GM18511 (cell line): ENCODE results near the gene SHKBP1.
"Not testable (repeated sequence)": the region's sequence is repeated elsewhere in the genome, so short reads cannot be mapped to it uniquely, and the experiment has no call there.

ENCODE experiments used
- ATAC-seq: cut with Tn5 transposase; IDR thresholded peaks from one replicate; pipeline ENCODE4 v1.9.1; 2021; ENCODE audit warnings: mild to moderate bottlenecking, moderate library complexity; ENCODE audit not compliant: unreplicated experiment

SHKBP1 gene

GRCh38 chr19:40584007-40584406 lies 7.3 kb downstream of the SHKBP1 start:
- no peak for ATAC-seq

DNA sequence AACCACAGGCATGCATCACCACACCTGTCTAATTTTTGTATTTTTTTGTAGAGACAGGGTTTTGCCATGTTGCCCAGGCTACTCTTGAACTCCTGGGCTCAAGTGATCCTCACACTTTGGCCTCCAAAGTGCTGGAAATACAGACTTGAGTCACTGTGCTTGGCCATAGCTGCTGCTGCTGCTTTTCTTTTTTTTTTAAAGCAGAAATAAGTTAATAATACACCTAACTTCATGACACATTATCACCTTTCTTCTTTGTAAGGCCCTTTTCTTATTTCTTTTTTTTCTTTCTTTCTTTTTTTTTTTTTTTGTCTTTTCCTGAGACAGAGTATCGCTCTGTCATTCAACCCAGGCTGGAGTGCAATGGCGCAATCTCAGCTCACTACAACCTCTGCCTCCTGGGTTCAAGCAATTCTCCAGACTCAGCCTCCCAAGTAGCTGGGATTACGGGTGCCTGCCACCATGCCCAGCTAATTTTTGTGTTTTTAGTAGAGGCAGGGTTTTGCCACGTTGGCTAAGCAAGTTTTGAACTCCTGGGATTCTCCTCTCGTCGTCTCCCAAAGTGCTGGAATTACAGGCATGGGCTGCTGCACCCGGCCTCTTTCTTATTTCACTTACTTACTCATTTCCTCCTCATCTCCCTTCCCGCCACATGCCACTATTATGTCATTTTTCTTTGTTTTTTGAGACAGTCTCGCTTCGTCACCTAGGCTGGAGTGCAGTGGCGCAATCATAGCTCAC lies 8.7 kb downstream of the SHKBP1 start:
- ATAC-seq = no peak

DNA sequence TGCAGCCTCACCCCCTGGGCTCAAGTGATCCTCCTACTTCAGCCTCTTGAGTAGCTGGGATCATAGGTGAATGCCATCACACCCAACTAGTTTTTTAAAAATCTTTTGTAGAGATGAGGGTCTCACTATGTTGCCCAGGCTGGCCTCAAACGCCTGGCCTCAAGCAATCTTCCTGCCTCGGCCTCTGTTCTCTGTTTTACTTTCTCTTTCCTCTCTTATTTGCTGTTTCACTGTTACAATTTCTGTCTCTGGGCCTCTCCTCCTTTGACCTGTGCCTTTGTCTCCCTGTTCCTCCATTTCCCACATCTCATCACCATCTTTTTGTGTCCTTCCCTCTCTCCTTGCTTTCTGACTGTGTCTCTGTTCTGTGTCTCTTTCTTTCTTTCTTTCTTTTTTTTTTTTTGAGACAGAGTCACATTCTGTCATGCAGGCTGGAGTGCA lies 9.3 kb downstream of the SHKBP1 start:
- ATAC-seq = no peak

DNA sequence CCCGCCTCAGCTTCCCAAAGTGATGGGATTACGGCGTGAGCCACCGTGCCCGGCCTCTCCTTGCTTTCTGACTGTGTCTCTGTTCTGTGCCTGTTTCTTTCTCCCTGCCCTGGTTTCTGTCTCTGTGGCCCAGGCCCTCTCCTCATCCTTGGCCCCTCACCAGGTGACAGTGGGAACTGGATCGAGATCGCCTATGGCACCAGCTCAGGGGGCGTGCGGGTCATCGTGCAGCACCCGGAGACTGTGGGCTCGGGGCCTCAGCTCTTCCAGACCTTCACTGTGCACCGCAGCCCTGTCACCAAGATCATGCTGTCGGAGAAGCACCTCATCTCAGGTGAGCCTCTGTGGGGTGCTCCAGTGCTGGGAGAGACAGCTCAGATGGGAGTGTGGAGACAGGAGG lies 9.9 kb downstream of the SHKBP1 start:
- ATAC-seq = no peak

DNA sequence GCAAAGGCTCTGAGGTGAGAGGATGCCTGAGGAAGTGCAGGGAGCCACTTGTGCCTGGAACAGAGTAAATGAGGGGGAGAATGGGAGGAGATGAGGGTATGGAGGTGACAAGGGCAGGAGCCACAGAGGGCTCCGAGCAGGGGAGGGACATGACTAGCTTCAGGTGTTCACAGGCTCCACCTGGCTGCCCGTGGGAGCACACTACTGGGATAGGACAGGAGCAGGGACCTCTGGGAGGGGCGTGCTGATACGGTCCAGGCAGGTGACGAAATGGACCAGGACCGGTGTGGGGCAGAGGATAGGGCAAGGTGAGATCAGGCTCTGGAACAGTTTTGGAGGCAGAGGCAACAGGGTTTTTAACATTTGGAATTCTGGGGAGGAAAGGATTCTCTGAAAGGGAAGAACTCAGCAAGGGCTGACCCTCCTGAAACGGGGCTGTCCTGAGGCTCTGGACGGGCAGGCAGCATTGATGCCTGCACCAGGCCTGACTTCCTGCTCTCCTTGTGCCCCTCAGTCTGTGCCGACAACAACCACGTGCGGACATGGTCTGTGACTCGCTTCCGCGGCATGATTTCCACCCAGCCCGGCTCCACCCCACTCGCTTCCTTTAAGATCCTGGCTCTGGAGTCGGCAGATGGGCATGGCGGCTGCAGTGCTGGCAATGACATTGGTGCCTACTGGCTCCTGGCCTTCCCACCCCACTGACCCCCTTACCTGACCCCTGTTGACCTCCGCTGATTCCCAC lies 11.6 kb downstream of the SHKBP1 start:
- no peak for ATAC-seq

DNA sequence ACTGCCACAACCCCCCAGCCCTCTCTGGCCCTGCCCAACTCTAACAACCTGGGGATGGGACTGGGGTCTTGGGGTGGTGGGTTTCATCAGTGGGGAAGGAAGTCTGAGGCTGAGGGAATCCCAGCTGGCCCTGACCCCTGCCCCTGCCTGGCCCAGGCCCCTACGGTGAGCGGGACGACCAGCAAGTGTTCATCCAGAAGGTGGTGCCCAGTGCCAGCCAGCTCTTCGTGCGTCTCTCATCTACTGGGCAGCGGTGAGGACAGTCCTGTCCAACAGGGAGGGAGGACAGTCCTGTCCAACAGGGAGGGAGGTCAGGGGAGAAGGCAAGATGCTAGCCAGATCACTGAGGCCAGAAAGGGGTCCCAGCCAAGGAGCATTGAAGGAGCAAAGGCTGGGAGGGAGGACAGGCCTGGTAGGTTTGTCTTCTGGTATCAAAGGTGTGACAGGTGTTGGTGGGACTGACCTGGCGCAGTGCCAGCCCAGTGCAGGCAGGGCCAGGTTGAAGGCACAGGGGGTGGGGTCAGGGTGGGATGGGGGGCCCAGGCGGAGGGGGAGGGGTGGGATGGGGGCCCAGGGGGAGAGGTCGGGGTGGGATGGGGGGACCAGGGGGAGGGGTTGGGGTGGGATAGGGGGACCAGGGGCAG lies 12.4 kb downstream of the SHKBP1 start:
- ATAC-seq = no peak

- no peak for ATAC-seq
Observed at GRCh38 chr19:40589591-40590429, 13.1 kb downstream of the SHKBP1 start.

GRCh38 chr19:40590464-40591265 lies 14.0 kb downstream of the SHKBP1 start:
- no peak for ATAC-seq

GRCh38 chr19:40591724-40592123 lies 15.1 kb downstream of the SHKBP1 start:
- ATAC-seq = not testable (repeated sequence)

GRCh38 chr19:40592170-40592569 lies 15.5 kb downstream of the SHKBP1 start:
- ATAC-seq = no peak

- ATAC-seq = no peak
Observed at GRCh38 chr19:40594255-40594654, 17.6 kb downstream of the SHKBP1 start.

- ATAC-seq = no peak
Observed at GRCh38 chr19:40594657-40595091, 18.0 kb downstream of the SHKBP1 start.

DNA sequence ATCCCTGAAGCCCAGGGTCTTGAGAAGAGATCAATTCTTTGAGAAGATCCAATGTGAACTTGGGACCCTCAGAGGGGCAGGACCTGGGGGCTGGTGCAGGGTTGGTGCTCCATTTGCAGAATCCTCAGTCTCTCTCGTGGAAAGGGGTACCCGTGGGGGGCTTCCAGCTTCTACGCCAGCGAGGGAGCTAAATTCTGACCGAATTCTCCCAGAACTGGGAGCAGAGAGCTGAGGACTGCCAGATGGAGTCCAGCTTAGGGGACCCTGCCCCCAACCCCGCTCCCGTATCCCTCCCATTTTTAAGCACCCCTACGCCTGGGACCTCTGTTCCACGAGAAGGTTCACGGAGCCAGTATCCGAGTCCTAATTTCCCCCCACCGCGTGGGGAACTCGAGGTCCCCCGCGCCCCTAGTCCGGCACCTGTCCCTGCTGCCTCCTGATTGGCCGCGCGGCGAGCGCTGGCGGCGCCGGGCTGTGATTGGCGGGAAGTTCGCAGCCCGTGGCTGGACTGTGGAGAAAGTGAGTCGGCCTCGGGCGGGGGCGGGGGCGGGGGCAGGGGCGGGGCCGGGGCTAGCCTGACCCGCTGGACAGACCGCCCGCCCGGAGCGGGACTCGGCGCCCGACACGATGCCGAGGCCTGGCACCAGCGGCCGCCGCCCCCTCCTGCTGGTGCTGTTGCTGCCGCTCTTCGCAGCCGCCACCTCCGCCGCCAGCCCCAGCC lies 20.1 kb downstream of the SHKBP1 start:
- ATAC-seq = no peak

- no peak for ATAC-seq
Observed at GRCh38 chr19:40597329-40597838, 20.7 kb downstream of the SHKBP1 start.

DNA sequence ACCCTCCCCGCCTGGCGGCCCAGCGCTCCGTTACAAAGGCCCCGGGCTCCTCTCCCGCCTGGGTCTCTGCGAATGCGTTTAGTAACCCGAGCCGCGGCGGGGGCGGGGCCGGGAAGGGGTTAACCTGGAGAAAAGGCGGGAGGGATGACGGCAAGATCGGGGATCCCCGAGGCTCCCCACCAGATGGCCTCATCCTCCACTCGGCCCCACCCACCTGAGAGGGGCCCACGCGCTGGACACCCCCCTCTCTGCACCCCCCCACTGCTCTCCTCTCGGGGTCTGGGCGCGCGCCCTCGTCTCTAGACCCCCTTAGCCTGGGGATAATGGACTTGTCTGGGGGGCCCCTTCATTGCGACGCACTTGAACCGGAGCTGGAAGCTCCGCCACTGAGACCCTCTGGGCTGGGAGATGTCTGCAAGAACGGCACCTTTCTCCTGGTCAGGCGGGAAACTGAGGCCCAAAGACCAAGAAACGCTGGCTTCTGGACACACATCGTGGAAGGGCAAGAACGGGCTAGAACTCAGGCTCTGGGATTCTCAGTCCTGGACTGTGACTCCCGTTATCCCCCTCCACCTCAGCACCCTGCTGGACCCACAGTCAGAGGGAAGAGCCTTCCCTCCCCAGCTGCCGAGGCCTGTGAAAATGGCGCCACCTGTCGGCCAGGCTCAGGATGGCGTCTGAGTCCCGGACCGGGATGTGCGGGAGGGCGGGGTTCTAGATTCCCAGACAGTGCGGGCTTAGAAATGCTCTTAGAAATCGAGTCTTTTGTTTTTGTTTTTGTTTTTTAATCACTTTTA lies 21.6 kb downstream of the SHKBP1 start:
- ATAC-seq = no peak

GRCh38 chr19:40598918-40599307 lies 22.2 kb downstream of the SHKBP1 start:
- ATAC-seq = no peak

DNA sequence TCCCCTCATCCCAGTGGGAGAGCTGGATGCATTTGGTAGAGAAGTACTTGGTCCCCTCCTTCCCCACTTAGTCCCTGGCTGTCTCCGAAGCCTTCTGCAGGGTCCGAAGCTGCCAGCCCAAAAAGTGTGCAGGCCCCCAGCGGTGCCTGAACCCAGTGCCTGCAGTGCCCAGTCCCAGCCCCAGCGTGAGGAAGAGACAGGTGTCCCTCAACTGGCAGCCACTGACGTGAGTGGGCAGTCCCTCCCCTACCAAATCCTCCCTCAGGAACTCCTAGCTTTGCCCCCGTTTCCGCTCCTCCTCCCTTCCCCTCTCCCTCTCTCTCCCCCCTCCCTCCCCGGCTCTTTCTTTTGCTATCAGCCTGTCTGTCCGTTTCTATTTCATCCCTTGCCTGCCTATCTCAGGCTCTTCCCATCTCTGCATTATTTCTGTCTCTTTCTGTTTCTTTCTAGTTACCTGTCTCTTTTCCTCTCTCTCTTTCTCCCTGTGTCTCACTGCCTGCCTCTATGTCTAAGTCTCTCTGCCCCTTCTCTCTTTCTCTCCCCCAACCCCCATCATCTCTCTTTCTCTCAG lies 22.7 kb downstream of the SHKBP1 start:
- no peak for ATAC-seq

GRCh38 chr19:40599902-40600569 lies 23.4 kb downstream of the SHKBP1 start:
- ATAC-seq = no peak
